SK-N-SH treated with all-trans-retinoic acid at 6 μM for 48 hours (cell line): ENCODE data around the gene CRYGA.

Source experiments
- RARB ChIP-seq: fragments of 250-450 bp; sonication (Bioruptor Pico); IDR thresholded peaks from 2 replicates; pipeline ENCODE4 v1.8.0; 2021; ENCODE audit warnings: mild to moderate bottlenecking, moderate library complexity
- TCF4 ChIP-seq: fragments of 250-450 bp; sonication (Bioruptor Pico); IDR thresholded peaks from 2 replicates; pipeline ENCODE4 v1.8.0; 2021; ENCODE audit warnings: mild to moderate bottlenecking, moderate library complexity, borderline replicate concordance
- ZC3H10 ChIP-seq: fragments of 250-450 bp; sonication (Bioruptor Pico); IDR thresholded peaks from 2 replicates; pipeline ENCODE4 v1.5.1; 2021; ENCODE audit warnings: mild to moderate bottlenecking, moderate library complexity
- ZFP30 ChIP-seq: fragments of 450-650 bp; formaldehyde crosslinking; IDR thresholded peaks from 2 replicates; pipeline ENCODE4 v1.5.0; 2022; ENCODE audit warnings: mild to moderate bottlenecking, moderate library complexity
- TF ChIP-seq, protein P1 (sequence below): fragments of 250-450 bp; sonication (Bioruptor Pico); IDR thresholded peaks from 2 replicates; pipeline ENCODE4 v1.5.0; 2020; ENCODE audit warnings: mild to moderate bottlenecking, moderate library complexity

- no peak for TF ChIP-seq ZC3H10 (CRISPR knock-in tag)
- TF ChIP-seq RARB (CRISPR knock-in tag) = no peak
- TF ChIP-seq TCF4 (CRISPR knock-in tag) = no peak
- TF ChIP-seq, protein P1, sequence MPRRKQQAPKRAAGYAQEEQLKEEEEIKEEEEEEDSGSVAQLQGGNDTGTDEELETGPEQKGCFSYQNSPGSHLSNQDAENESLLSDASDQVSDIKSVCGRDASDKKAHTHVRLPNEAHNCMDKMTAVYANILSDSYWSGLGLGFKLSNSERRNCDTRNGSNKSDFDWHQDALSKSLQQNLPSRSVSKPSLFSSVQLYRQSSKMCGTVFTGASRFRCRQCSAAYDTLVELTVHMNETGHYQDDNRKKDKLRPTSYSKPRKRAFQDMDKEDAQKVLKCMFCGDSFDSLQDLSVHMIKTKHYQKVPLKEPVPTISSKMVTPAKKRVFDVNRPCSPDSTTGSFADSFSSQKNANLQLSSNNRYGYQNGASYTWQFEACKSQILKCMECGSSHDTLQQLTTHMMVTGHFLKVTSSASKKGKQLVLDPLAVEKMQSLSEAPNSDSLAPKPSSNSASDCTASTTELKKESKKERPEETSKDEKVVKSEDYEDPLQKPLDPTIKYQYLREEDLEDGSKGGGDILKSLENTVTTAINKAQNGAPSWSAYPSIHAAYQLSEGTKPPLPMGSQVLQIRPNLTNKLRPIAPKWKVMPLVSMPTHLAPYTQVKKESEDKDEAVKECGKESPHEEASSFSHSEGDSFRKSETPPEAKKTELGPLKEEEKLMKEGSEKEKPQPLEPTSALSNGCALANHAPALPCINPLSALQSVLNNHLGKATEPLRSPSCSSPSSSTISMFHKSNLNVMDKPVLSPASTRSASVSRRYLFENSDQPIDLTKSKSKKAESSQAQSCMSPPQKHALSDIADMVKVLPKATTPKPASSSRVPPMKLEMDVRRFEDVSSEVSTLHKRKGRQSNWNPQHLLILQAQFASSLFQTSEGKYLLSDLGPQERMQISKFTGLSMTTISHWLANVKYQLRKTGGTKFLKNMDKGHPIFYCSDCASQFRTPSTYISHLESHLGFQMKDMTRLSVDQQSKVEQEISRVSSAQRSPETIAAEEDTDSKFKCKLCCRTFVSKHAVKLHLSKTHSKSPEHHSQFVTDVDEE (CRISPR knock-in tag) = no peak
- no peak for TF ChIP-seq ZFP30 (CRISPR knock-in tag)
Observed at GRCh38 chr2:208147008-208147407, 16.4 kb downstream of the CRYGA start.
